Gastrocnemius medialis (tissue), 4 donors: ENCODE results near the gene TFF1. TPM values are rescaled to one million over a fixed set of nuclear protein-coding genes. Genes with fewer than 3 reads are reported as not detected.

Experiments used
- ATAC-seq, 2 donors: fragments of 150-250 bp; one replicate each; pipeline ENCODE4 v1.9.1; 2016
- DNase-seq, 2 donors: peaks; one replicate each; pipeline ENCODE4 v3.0.0-alpha.2; 2019
- H3K27ac ChIP-seq, 4 donors: fragments of 200-600 bp; sonication (generic); 1 replicate in 1 of 4; 2 replicates in 3 of 4; pipeline ENCODE4 v1.5.1; 2016 to 2018; ENCODE audit warnings: mild to moderate bottlenecking in 2 of 4, moderate library complexity in 1 of 4
- H3K27me3 ChIP-seq, 3 donors: fragments of 200-600 bp; sonication (generic) in 2 of 3; 1 replicate in 1 of 3; 2 replicates in 2 of 3; pipeline versions ENCODE4 v1.5.1 to v1.6.0; 2016 to 2019; ENCODE audit warnings: mild to moderate bottlenecking in 1 of 3, moderate library complexity in 1 of 3
- H3K36me3 ChIP-seq, 2 donors: fragments of 200-600 bp; sonication (generic) in 1 of 2; one replicate each; pipeline ENCODE4 v1.5.1; 2017 to 2018
- H3K4me1 ChIP-seq, 2 donors: fragments of 200-600 bp; sonication (generic) in 1 of 2; one replicate each; pipeline ENCODE4 v1.5.1; 2016 to 2017; ENCODE audit warnings: mild to moderate bottlenecking in 2 of 2
- H3K4me3 ChIP-seq, 4 donors: fragments of 200-600 bp; sonication (generic) in 3 of 4; 1 replicate in 1 of 4; 2 replicates in 3 of 4; pipeline ENCODE4 v1.5.1; 2016 to 2019; ENCODE audit warnings: mild to moderate bottlenecking in 2 of 4
- H3K9me3 ChIP-seq, 3 donors: fragments of 200-600 bp; sonication (generic) in 2 of 3; 1 replicate in 1 of 3; 2 replicates in 2 of 3; pipeline ENCODE4 v1.5.1; 2016 to 2019
- CTCF ChIP-seq, 5 experiments: fragments of 450-650 bp in 3 of 5; fragments of 200-600 bp in 2 of 5; sonication (generic) in 2 of 5; IDR thresholded peaks in 4 of 5; conservative IDR thresholded peaks in 1 of 5; 1 replicate in 4 of 5; 2 replicates in 1 of 5; pipeline ENCODE4 v1.5.1; 2016 to 2019; ENCODE audit warnings: antibody characterized with exemption in 5 of 5, mild to moderate bottlenecking in 3 of 5, moderate library complexity in 3 of 5
- POLR2A ChIP-seq, 2 donors: fragments of 450-650 bp; IDR thresholded peaks; one replicate each; pipeline ENCODE4 v1.6.1; 2017; ENCODE audit warnings: antibody characterized with exemption in 2 of 2, mild to moderate bottlenecking in 2 of 2, moderate library complexity in 2 of 2
- in situ Hi-C, 4 donors: fragments of 200-750 bp; cut with MboI; loops; one replicate each; pipeline versions ENCODE4 v1.15.0 to v1.8.0; 2017; ENCODE audit warnings: low sequenced_read_pairs in 4 of 4
- intact Hi-C: fragments of 100-400 bp; cut with DNase I; formaldehyde crosslinking; loops from one replicate; pipeline ENCODE4 v1.15.1; 2023; ENCODE audit warnings: low total_unique reads
- total RNA-seq, 4 donors: library from RNA; depleted of rRNA; stranded (reverse); fragments of >200 nt; gene quantifications; one replicate each; pipeline versions ENCODE4 v1.1.0 to v1.2.3, GENCODE V29; 2016

TFF1 gene
- total RNA-seq, 4 donors from 2014 or later = not detected

GRCh38 chr21:42358261-42358660 is 8.1 kb downstream of the TFF1 start:
- ATAC-seq = no peak
- Histone ChIP-seq H3K9me3 (no peaks in the 10 kb centered on the region), H3K4me1 (no peaks in the 10 kb centered on the region), H3K36me3 (no peaks in the 10 kb centered on the region), H3K27me3 (peaks cover 12 to 21% (median 21%) of the 10 kb centered on the region in 3 donors), H3K4me3 (no peak overlapping the region), H3K27ac (no peak overlapping the region)
- intact Hi-C loops (no loop called here), in situ Hi-C loops (no loop called here)
- no peak for TF ChIP-seq POLR2A (IDR thresholded peaks at IDR 0.05)
- TF ChIP-seq CTCF (IDR thresholded peaks at IDR 0.05 in 4 of 5, conservative IDR thresholded peaks at IDR 0.05 in 1 of 5) = no peak
- DNase-seq = no peak

GRCh38 chr21:42357307-42357706 is 9.0 kb downstream of the TFF1 start:
- Histone ChIP-seq H3K9me3 (no peaks in the 10 kb centered on the region), H3K27me3 (peaks cover 12 to 18% (median 17%) of the 10 kb centered on the region in 3 donors)

GRCh38 chr21:42356650-42357049 is 9.7 kb downstream of the TFF1 start:
- Histone ChIP-seq H3K9me3 (no peaks in the 10 kb centered on the region), H3K36me3 (no peaks in the 10 kb centered on the region), H3K4me3 (no peak overlapping the region), H3K27ac (no peak overlapping the region), H3K4me1 (no peaks in the 10 kb centered on the region), H3K27me3 (peaks cover 12 to 15% (median 13%) of the 10 kb centered on the region in 3 donors)
- intact Hi-C loops (no loop called here), in situ Hi-C loops (no loop called here)
- no peak for TF ChIP-seq CTCF (IDR thresholded peaks at IDR 0.05 in 4 of 5, conservative IDR thresholded peaks at IDR 0.05 in 1 of 5)
- TF ChIP-seq POLR2A (IDR thresholded peaks at IDR 0.05) = no peak
- DNase-seq = no peak
- ATAC-seq = no peak

More at GRCh38 chr21:42357307-42357706, 9.0 kb downstream of the TFF1 start:
- TF ChIP-seq POLR2A (IDR thresholded peaks at IDR 0.05) (no peak), CTCF (IDR thresholded peaks at IDR 0.05 in 4 of 5, conservative IDR thresholded peaks at IDR 0.05 in 1 of 5) (no peak)
- Histone ChIP-seq H3K4me1 (no peaks in the 10 kb centered on the region), H3K27ac (no peak overlapping the region), H3K4me3 (no peak overlapping the region), H3K36me3 (no peaks in the 10 kb centered on the region)
- in situ Hi-C loops (no loop called here), intact Hi-C loops (no loop called here)
- DNase-seq = no peak
- no peak for ATAC-seq

GRCh38 chr21:42356046-42356445 is 10.3 kb downstream of the TFF1 start:
- ATAC-seq (no peak), DNase-seq (no peak)
- Histone ChIP-seq H3K4me3 (no peak overlapping the region), H3K27me3 (peaks cover 9 to 15% (median 10%) of the 10 kb centered on the region in 3 donors), H3K9me3 (no peaks in the 10 kb centered on the region), H3K36me3 (no peaks in the 10 kb centered on the region), H3K4me1 (no peaks in the 10 kb centered on the region), H3K27ac (no peak overlapping the region)
- in situ Hi-C loops (no loop called here), intact Hi-C loops (no loop called here)
- TF ChIP-seq POLR2A (IDR thresholded peaks at IDR 0.05) (no peak), CTCF (IDR thresholded peaks at IDR 0.05 in 4 of 5, conservative IDR thresholded peaks at IDR 0.05 in 1 of 5) (no peak)

- in situ Hi-C loops = no loop called here
- Histone ChIP-seq H3K27ac (no peak overlapping the region), H3K4me1 (no peaks in the 10 kb centered on the region), H3K9me3 (no peaks in the 10 kb centered on the region), H3K27me3 (peaks cover 0 to 8% (median 3%) of the 10 kb centered on the region in 3 donors), H3K4me3 (no peak overlapping the region), H3K36me3 (no peaks in the 10 kb centered on the region)
- ATAC-seq (no peak), DNase-seq (no peak)
- intact Hi-C loops = no loop called here
- TF ChIP-seq CTCF (IDR thresholded peaks at IDR 0.05 in 4 of 5, conservative IDR thresholded peaks at IDR 0.05 in 1 of 5) = no peak
- TF ChIP-seq POLR2A (IDR thresholded peaks at IDR 0.05) = no peak
Measured at GRCh38 chr21:42353623-42354022, 12.7 kb downstream of the TFF1 start.
